ENCODE measurements around the gene B3GNT7.
"Not testable (repeated sequence)": the region's sequence is repeated elsewhere in the genome, so short reads cannot be mapped to it uniquely, and the experiment has no call there.

The B3GNT7 gene

GRCh38 chr2:231395188-231396057, at the start of gene B3GNT7:
B3GNT7 (plus strand) TSS chr2:231395710; CDS start chr2:231395804, 94 bp downstream.
- DNase-seq = no peak

GRCh38 chr2:231347081-231347480, 48.4 kb upstream of the B3GNT7 start:
- no peak for DNase-seq

GRCh38 chr2:231347638-231348037, 47.9 kb upstream of the B3GNT7 start:
- DNase-seq = no peak

- no peak for DNase-seq
These were observed 47.3 kb upstream of the B3GNT7 start for GRCh38 chr2:231348173-231348572.

- DNase-seq = no peak
These were observed 46.7 kb upstream of the B3GNT7 start for GRCh38 chr2:231348704-231349373.

- DNase-seq = not testable (repeated sequence)
These were observed 46.2 kb upstream of the B3GNT7 start for GRCh38 chr2:231349374-231349735.

GRCh38 chr2:231351648-231352047, 43.9 kb upstream of the B3GNT7 start:
- DNase-seq = no peak

- DNase-seq = no peak
These were observed 42.0 kb upstream of the B3GNT7 start for GRCh38 chr2:231353469-231353868.

- DNase-seq = no peak
These were observed 39.7 kb upstream of the B3GNT7 start for GRCh38 chr2:231355508-231356465.

GRCh38 chr2:231356466-231356844, 39.1 kb upstream of the B3GNT7 start:
- DNase-seq = no peak

- DNase-seq = no peak
These were observed 38.5 kb upstream of the B3GNT7 start for GRCh38 chr2:231357048-231357447.

- DNase-seq = no peak
These were observed 37.6 kb upstream of the B3GNT7 start for GRCh38 chr2:231357931-231358330.

GRCh38 chr2:231359441-231359840, 36.1 kb upstream of the B3GNT7 start:
- DNase-seq = no peak

GRCh38 chr2:231359948-231360347, 35.6 kb upstream of the B3GNT7 start:
- no peak for DNase-seq

GRCh38 chr2:231360401-231360800, 35.1 kb upstream of the B3GNT7 start:
- DNase-seq = no peak

- DNase-seq = no peak
These were observed 34.6 kb upstream of the B3GNT7 start for GRCh38 chr2:231360881-231361371.

GRCh38 chr2:231361701-231362554, 33.6 kb upstream of the B3GNT7 start:
- no peak for DNase-seq

GRCh38 chr2:231362555-231363184, 32.8 kb upstream of the B3GNT7 start:
- DNase-seq = no peak

- no peak for DNase-seq
These were observed 31.4 kb upstream of the B3GNT7 start for GRCh38 chr2:231364061-231364460.

- DNase-seq = no peak
These were observed 30.3 kb upstream of the B3GNT7 start for GRCh38 chr2:231364961-231365810.

All from stimulated activated CD4-positive, alpha-beta T cell treated with anti-CD3 and anti-CD28 coated beads, Interleukin-2, amount 100 ng/mL, for 48 hours (primary cell).